K562 (cell line): Measurements from ENCODE around the gene NFATC3. TPM values are rescaled to one million over a fixed set of nuclear protein-coding genes. Genes with fewer than 3 reads are reported as not detected.
A peak's percentile ranks its signal among the peaks of the same experiment; 100 is the strongest.

Experiments
- ARID3B ChIP-seq: fragments of 250-450 bp; sonication (Bioruptor Pico); IDR thresholded peaks from 2 replicates; pipeline ENCODE4 v1.4.0; 2020; ENCODE audit warnings: borderline replicate concordance
- GTF2E2 ChIP-seq: fragments of 200-800 bp; sonication (Bioruptor generic); IDR thresholded peaks from 2 replicates; pipeline ENCODE4 v1.6.1; 2016; ENCODE audit warnings: missing genetic modification characterization, missing compliant biosample characterization
- NFRKB ChIP-seq: fragments of 450-650 bp; IDR thresholded peaks from 2 replicates; pipeline ENCODE4 v1.6.1; 2016; ENCODE audit warnings: low read depth
- PHB ChIP-seq: fragments of 250-450 bp; sonication (Bioruptor Pico); IDR thresholded peaks from 2 replicates; pipeline ENCODE4 v1.5.0; 2021
- SREBF1 ChIP-seq: fragments of 150-350 bp; IDR thresholded peaks from 2 replicates; pipeline ENCODE4 v1.6.1; 2014; ENCODE audit warnings: antibody characterized with exemption, low read depth, low read length, borderline replicate concordance
- TCF15 ChIP-seq: fragments of 250-450 bp; sonication (Bioruptor Pico); IDR thresholded peaks from 2 replicates; pipeline ENCODE4 v1.8.0; 2022; ENCODE audit warnings: moderate library complexity, mild to moderate bottlenecking, inconsistent platforms
- TFAP4 ChIP-seq: sonication (generic); formaldehyde crosslinking; IDR thresholded peaks from 2 replicates; pipeline ENCODE4 v1.8.0; 2022; ENCODE audit warnings: missing genetic modification reagents, mild to moderate bottlenecking, moderate library complexity, borderline replicate concordance
- ZNF133 ChIP-seq: fragments of 250-450 bp; sonication (Bioruptor Pico); IDR thresholded peaks from 2 replicates; pipeline ENCODE4 v1.4.0; 2020; ENCODE audit warnings: mild to moderate bottlenecking
- polyA plus RNA-seq, 8 experiments: library from polyadenylated mRNA; depleted of rRNA in 4 of 8; stranded (reverse) in 5 of 8; unstranded in 3 of 8; fragments of >200 nt; fragmentation: Nextera tagmentation in 2 of 8; fragmentation: Illumina TruSeq in 1 of 8; extraction: Ambion mirVana in 2 of 8; extraction: Trizol in 1 of 8; gene quantifications; 2 replicates each; pipeline versions ENCODE4 v1.2.1 to v1.2.3, GENCODE V29; 2011 to 2014; ENCODE audit warnings: inconsistent platforms in 1 of 8, missing spikeins in 1 of 8
- total RNA-seq, 7 experiments: library from RNA; depleted of rRNA in 6 of 7; stranded (reverse); fragments of >200 nt in 6 of 7; fragmentation: Illumina TruSeq in 2 of 7; extraction: Trizol in 2 of 7; gene quantifications; 2 replicates each; pipeline versions ENCODE4 v1.2.1 to v1.2.3, GENCODE V29; 2011 to 2021; ENCODE audit warnings: low replicate concordance in 1 of 7
- TF ChIP-seq, protein P1 (sequence below): sonication (generic); formaldehyde crosslinking; IDR thresholded peaks from 2 replicates; pipeline ENCODE4 v1.8.0; 2022; ENCODE audit warnings: mild to moderate bottlenecking, missing genetic modification reagents

Gene NFATC3
- total and polyA plus RNA-seq, 9 of the 15 experiments (the other 6 are each of a cell fraction or from before 2014, with no cell fraction given) = 15.7 to 98.4 (median 59.4) TPM

- TF ChIP-seq TFAP4 (CRISPR knock-in tag) = peak; percentile 63; the same call in 1 of the 2 replicates
- no peak for TF ChIP-seq ZNF133 (CRISPR knock-in tag)
- TF ChIP-seq ARID3B (CRISPR knock-in tag) = no peak
- no peak for TF ChIP-seq NFRKB
- TF ChIP-seq TCF15 (CRISPR knock-in tag) = no peak
- TF ChIP-seq, protein P1, sequence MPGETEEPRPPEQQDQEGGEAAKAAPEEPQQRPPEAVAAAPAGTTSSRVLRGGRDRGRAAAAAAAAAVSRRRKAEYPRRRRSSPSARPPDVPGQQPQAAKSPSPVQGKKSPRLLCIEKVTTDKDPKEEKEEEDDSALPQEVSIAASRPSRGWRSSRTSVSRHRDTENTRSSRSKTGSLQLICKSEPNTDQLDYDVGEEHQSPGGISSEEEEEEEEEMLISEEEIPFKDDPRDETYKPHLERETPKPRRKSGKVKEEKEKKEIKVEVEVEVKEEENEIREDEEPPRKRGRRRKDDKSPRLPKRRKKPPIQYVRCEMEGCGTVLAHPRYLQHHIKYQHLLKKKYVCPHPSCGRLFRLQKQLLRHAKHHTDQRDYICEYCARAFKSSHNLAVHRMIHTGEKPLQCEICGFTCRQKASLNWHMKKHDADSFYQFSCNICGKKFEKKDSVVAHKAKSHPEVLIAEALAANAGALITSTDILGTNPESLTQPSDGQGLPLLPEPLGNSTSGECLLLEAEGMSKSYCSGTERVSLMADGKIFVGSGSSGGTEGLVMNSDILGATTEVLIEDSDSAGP (CRISPR knock-in tag) = no peak
- TF ChIP-seq GTF2E2 (tag) = no peak
- no peak for TF ChIP-seq SREBF1
- TF ChIP-seq PHB (CRISPR knock-in tag) = no peak
Observed at GRCh38 chr16:68072038-68072695, 13.0 kb upstream of the NFATC3 start (continued).
